Neural cell (in vitro differentiated cells): Measurements from ENCODE around the gene SHANK3. TPM values are rescaled to one million over a fixed set of nuclear protein-coding genes. Genes with fewer than 3 reads are reported as not detected.

ENCODE experiments used
- H2AFZ ChIP-seq: fragments of 200-600, 300-800 bp; sonication (generic), shearing (Covaris generic); 2 replicates; pipeline ENCODE4 v1.6.0; 2014; ENCODE audit warnings: low read depth, mild to moderate bottlenecking, antibody characterized with exemption, low read length, moderate library complexity
- H3F3A ChIP-seq: fragments of 200-600 bp; shearing (Covaris generic); 2 replicates; pipeline ENCODE4 v1.6.1; 2016; ENCODE audit warnings: mild to moderate bottlenecking, moderate library complexity, mixed read lengths, antibody characterized with exemption, low read length; ENCODE audit not compliant: insufficient read depth, poor library complexity, severe bottlenecking
- H3K27ac ChIP-seq: fragments of 200-600, 300-800 bp; sonication (generic), shearing (Covaris generic); 2 replicates; pipeline ENCODE4 v1.5.1; 2014; ENCODE audit warnings: mild to moderate bottlenecking, low read length, moderate library complexity
- H3K27me3 ChIP-seq: fragments of 300-800, 200-600 bp; sonication (generic), shearing (Covaris generic); 2 replicates; pipeline ENCODE4 v1.6.0; 2014; ENCODE audit warnings: mild to moderate bottlenecking, low read depth, low read length, moderate library complexity; ENCODE audit not compliant: insufficient read depth
- H3K36me3 ChIP-seq: fragments of 300-800, 200-600 bp; sonication (generic), shearing (Covaris generic); 2 replicates; pipeline ENCODE4 v1.5.1; 2014; ENCODE audit warnings: mild to moderate bottlenecking, antibody characterized with exemption, low read length, moderate library complexity; ENCODE audit not compliant: insufficient read depth
- H3K4me2 ChIP-seq: fragments of 300-800, 200-600 bp; sonication (generic), shearing (Covaris generic); 2 replicates; pipeline ENCODE4 v1.6.0; 2014; ENCODE audit warnings: mild to moderate bottlenecking, low read length
- H3K4me3 ChIP-seq: fragments of 300-800, 200-600 bp; sonication (generic), shearing (Covaris generic); 2 replicates; pipeline ENCODE4 v1.5.1; 2014; ENCODE audit warnings: mild to moderate bottlenecking, low read length, moderate library complexity
- H3K79me2 ChIP-seq: fragments of 200-600 bp; shearing (Covaris generic); replicated peaks from 2 replicates; pipeline ENCODE4 v1.6.0; 2014; ENCODE audit warnings: mild to moderate bottlenecking, low read length, moderate library complexity; ENCODE audit not compliant: insufficient read depth
- H3K9ac ChIP-seq: fragments of 300-800, 200-600 bp; sonication (generic), shearing (Covaris generic); 2 replicates; pipeline ENCODE4 v1.6.1; 2016; ENCODE audit warnings: mild to moderate bottlenecking, low read length, mixed read lengths
- H3K9me2 ChIP-seq: fragments of 200-600 bp; shearing (Covaris generic); 2 replicates; pipeline ENCODE4 v1.6.1; 2016; ENCODE audit warnings: mild to moderate bottlenecking, low read length, mixed read lengths; ENCODE audit not compliant: insufficient read depth
- H3K9me3 ChIP-seq: fragments of 200-600, 300-800 bp; sonication (generic), shearing (Covaris generic); 2 replicates; pipeline ENCODE4 v1.6.1; 2016; ENCODE audit warnings: mild to moderate bottlenecking, mixed run types, low read length, moderate library complexity, mixed read lengths
- H4K20me1 ChIP-seq: fragments of 200-600 bp; shearing (Covaris generic); 2 replicates; pipeline ENCODE4 v1.6.1; 2016; ENCODE audit warnings: mild to moderate bottlenecking, mixed run types; ENCODE audit not compliant: insufficient read depth
- EP300 ChIP-seq: fragments of 450-650 bp; conservative IDR thresholded peaks from 2 replicates; pipeline ENCODE4 v1.6.1; 2014; ENCODE audit warnings: antibody characterized with exemption, mild to moderate bottlenecking, moderate library complexity; ENCODE audit not compliant: poor library complexity, severe bottlenecking
- EZH2 ChIP-seq: fragments of 200-600, 300-800 bp; shearing (Covaris generic), sonication (generic); IDR thresholded peaks from 2 replicates; pipeline ENCODE4 v1.6.1; 2014; ENCODE audit warnings: antibody characterized with exemption, low read length, borderline replicate concordance, mild to moderate bottlenecking; ENCODE audit not compliant: insufficient read depth, poor library complexity, severe bottlenecking
- MXI1 ChIP-seq: fragments of 450-650 bp; conservative IDR thresholded peaks from 2 replicates; pipeline ENCODE4 v1.6.1; 2014; ENCODE audit warnings: antibody characterized with exemption, mild to moderate bottlenecking; ENCODE audit not compliant: poor library complexity, severe bottlenecking
- POLR2AphosphoS5 ChIP-seq: IDR thresholded peaks from 2 replicates; pipeline ENCODE4 v1.6.1; 2012
- RAD21 ChIP-seq: fragments of 450-650 bp; conservative IDR thresholded peaks from 2 replicates; pipeline ENCODE4 v1.6.1; 2014; ENCODE audit warnings: antibody characterized with exemption, mild to moderate bottlenecking, moderate library complexity
- SMC3 ChIP-seq: fragments of 450-650 bp; conservative IDR thresholded peaks from 2 replicates; pipeline ENCODE4 v1.6.1; 2014; ENCODE audit warnings: antibody characterized with exemption, mild to moderate bottlenecking, moderate library complexity; ENCODE audit not compliant: poor library complexity
- TAF1 ChIP-seq: IDR thresholded peaks from 2 replicates; pipeline ENCODE4 v1.6.1; 2012; ENCODE audit warnings: low read depth
- polyA plus RNA-seq: library from polyadenylated mRNA; depleted of rRNA; stranded (reverse); fragments of >200 nt; gene quantifications from 2 replicates; pipeline ENCODE4 v1.2.3, GENCODE V29; 2014
- TF ChIP-seq, protein P1 (sequence below): fragments of 450-650 bp; IDR thresholded peaks from 2 replicates; pipeline ENCODE4 v1.5.1; 2014; ENCODE audit warnings: antibody characterized with exemption, mild to moderate bottlenecking, moderate library complexity; ENCODE audit not compliant: poor library complexity, severe bottlenecking
- TF ChIP-seq, protein P2 (sequence below): IDR thresholded peaks from 2 replicates; pipeline ENCODE4 v1.6.1; 2012; ENCODE audit warnings: borderline replicate concordance

The SHANK3 gene
- polyA plus RNA-seq, 1 donor from 2014 or later: 5.5 TPM

DNA sequence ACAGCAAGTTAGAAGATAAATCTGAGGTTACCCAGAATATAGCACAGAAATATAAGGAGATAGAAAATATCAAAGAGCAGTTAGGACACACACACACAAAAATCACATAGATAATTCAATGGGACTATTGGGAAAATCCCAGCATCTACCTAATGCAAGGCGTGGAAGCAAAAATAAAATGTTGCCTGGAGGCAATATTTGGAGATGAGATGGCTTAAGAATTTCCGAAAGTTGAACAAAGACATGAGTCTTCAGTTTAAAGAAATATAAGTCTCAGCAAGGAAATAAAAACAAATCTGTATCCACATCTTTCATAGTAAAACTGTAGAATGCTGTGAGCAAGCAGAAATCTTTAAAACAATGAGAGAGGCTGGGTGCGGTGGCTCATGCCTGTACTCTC lies 35.9 kb downstream of the SHANK3 start:
- H3K27me3 ChIP-seq: no peaks in the 10 kb centered on the region
- H3K9ac ChIP-seq: no peak overlapping the region
- no peaks in the 10 kb centered on the region for H3K9me2 ChIP-seq
- H4K20me1 ChIP-seq: no peaks in the 10 kb centered on the region
- H3K4me2 ChIP-seq: no peak overlapping the region
- H3K9me3 ChIP-seq: no peaks in the 10 kb centered on the region
- TF ChIP-seq MXI1: no peak
- no peak for TF ChIP-seq EZH2
- TF ChIP-seq, protein P1, sequence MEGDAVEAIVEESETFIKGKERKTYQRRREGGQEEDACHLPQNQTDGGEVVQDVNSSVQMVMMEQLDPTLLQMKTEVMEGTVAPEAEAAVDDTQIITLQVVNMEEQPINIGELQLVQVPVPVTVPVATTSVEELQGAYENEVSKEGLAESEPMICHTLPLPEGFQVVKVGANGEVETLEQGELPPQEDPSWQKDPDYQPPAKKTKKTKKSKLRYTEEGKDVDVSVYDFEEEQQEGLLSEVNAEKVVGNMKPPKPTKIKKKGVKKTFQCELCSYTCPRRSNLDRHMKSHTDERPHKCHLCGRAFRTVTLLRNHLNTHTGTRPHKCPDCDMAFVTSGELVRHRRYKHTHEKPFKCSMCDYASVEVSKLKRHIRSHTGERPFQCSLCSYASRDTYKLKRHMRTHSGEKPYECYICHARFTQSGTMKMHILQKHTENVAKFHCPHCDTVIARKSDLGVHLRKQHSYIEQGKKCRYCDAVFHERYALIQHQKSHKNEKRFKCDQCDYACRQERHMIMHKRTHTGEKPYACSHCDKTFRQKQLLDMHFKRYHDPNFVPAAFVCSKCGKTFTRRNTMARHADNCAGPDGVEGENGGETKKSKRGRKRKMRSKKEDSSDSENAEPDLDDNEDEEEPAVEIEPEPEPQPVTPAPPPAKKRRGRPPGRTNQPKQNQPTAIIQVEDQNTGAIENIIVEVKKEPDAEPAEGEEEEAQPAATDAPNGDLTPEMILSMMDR: no peak
- TF ChIP-seq POLR2AphosphoS5: no peak
- no peak for TF ChIP-seq RAD21
- TF ChIP-seq, protein P2, sequence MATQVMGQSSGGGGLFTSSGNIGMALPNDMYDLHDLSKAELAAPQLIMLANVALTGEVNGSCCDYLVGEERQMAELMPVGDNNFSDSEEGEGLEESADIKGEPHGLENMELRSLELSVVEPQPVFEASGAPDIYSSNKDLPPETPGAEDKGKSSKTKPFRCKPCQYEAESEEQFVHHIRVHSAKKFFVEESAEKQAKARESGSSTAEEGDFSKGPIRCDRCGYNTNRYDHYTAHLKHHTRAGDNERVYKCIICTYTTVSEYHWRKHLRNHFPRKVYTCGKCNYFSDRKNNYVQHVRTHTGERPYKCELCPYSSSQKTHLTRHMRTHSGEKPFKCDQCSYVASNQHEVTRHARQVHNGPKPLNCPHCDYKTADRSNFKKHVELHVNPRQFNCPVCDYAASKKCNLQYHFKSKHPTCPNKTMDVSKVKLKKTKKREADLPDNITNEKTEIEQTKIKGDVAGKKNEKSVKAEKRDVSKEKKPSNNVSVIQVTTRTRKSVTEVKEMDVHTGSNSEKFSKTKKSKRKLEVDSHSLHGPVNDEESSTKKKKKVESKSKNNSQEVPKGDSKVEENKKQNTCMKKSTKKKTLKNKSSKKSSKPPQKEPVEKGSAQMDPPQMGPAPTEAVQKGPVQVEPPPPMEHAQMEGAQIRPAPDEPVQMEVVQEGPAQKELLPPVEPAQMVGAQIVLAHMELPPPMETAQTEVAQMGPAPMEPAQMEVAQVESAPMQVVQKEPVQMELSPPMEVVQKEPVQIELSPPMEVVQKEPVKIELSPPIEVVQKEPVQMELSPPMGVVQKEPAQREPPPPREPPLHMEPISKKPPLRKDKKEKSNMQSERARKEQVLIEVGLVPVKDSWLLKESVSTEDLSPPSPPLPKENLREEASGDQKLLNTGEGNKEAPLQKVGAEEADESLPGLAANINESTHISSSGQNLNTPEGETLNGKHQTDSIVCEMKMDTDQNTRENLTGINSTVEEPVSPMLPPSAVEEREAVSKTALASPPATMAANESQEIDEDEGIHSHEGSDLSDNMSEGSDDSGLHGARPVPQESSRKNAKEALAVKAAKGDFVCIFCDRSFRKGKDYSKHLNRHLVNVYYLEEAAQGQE: no peak
- no peak for TF ChIP-seq TAF1
- no peak for TF ChIP-seq EP300
- TF ChIP-seq SMC3: no peak
- H3F3A ChIP-seq: no peaks in the 10 kb centered on the region
- no peak overlapping the region for H3K27ac ChIP-seq
- peaks cover 9% of the 10 kb centered on the region for H3K79me2 ChIP-seq
- H3K36me3 ChIP-seq: peaks cover 9% of the 10 kb centered on the region
- no peak overlapping the region for H3K4me3 ChIP-seq
- H2AFZ ChIP-seq: no peak overlapping the region

DNA sequence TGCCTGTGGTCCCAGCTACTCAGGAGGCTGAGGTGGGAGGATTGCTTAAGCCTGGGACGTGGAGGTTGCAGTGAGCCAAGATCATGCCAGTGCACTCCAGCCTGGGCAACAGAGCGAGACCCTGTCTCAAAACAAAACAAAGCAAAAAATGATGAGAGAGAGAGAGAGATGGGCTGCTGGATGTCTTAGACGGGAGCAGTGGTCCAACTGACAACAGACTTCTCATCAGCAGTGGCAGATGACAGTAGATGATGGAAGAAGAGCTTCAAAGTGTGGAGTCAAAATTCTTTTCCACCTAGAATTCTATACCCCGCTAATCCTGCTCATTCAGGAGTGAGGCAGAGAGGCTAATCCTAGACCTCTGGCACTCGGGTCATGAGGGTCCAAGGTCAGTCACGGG lies 36.4 kb downstream of the SHANK3 start:
- no peaks in the 10 kb centered on the region for H3F3A ChIP-seq
- peaks cover 9% of the 10 kb centered on the region for H3K79me2 ChIP-seq
- no peaks in the 10 kb centered on the region for H3K9me3 ChIP-seq
- TF ChIP-seq POLR2AphosphoS5 (no peak), TAF1 (no peak), MXI1 (no peak), EZH2 (no peak), EP300 (no peak), RAD21 (no peak), SMC3 (no peak)
- TF ChIP-seq, protein P1: no peak
- TF ChIP-seq, protein P2: no peak
- no peak overlapping the region for H2AFZ ChIP-seq
- H3K9me2 ChIP-seq: no peaks in the 10 kb centered on the region
- no peak overlapping the region for H3K27ac ChIP-seq
- no peaks in the 10 kb centered on the region for H3K27me3 ChIP-seq
- no peak overlapping the region for H3K4me2 ChIP-seq
- H4K20me1 ChIP-seq: no peaks in the 10 kb centered on the region
- peaks cover 9% of the 10 kb centered on the region for H3K36me3 ChIP-seq
- no peak overlapping the region for H3K9ac ChIP-seq
- no peak overlapping the region for H3K4me3 ChIP-seq
